ENCODE results near the gene UBR4.

DNA sequence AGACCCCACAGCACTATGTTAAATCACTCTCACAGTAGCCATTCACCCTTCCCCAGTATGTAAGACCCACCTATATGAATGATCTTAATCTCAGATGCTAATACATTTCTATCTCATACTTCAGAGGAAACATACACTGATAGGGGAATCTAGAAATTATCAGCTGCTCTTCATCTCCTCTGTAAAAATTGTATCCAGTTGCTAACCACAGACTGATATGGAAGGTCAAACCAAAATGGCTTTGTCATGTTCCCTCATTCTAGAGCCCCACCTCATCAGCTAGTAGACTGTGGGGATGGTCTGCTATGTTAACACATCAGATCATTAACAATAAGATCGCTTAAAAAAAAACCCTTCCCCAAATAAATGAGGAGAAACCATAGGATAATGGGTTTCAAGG is 71.7 kb downstream of the UBR4 start:
- TF ChIP-seq, protein P1, sequence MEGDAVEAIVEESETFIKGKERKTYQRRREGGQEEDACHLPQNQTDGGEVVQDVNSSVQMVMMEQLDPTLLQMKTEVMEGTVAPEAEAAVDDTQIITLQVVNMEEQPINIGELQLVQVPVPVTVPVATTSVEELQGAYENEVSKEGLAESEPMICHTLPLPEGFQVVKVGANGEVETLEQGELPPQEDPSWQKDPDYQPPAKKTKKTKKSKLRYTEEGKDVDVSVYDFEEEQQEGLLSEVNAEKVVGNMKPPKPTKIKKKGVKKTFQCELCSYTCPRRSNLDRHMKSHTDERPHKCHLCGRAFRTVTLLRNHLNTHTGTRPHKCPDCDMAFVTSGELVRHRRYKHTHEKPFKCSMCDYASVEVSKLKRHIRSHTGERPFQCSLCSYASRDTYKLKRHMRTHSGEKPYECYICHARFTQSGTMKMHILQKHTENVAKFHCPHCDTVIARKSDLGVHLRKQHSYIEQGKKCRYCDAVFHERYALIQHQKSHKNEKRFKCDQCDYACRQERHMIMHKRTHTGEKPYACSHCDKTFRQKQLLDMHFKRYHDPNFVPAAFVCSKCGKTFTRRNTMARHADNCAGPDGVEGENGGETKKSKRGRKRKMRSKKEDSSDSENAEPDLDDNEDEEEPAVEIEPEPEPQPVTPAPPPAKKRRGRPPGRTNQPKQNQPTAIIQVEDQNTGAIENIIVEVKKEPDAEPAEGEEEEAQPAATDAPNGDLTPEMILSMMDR (IDR thresholded peaks at IDR 0.05; ENCODE audit: borderline replicate concordance, extremely low read depth, low read length, poor library complexity, severe bottlenecking), result no peak
- no peak for TF ChIP-seq EZH2 (IDR thresholded peaks at IDR 0.05; ENCODE audit: borderline replicate concordance, low read depth, low read length, severe bottlenecking)
